Cortex of kidney (tissue), 1 donor: ENCODE data around the gene AKAP3.

Experiments used
- DNase-seq: peaks from one replicate; lab custom pipeline; 2025; lab: John Stamatoyannopoulos, UW

The AKAP3 gene

GRCh38 chr12:4648501-4649357 is at the start of gene AKAP3, which contains the start of gene NDUFA9:
AKAP3 (minus strand) TSS chr12:4649051; CDS start chr12:4638196, 10,855 bp downstream.
NDUFA9 (plus strand) TSS chr12:4649114; CDS start chr12:4649127, 13 bp downstream.
- DNase-seq, result no peak

GRCh38 chr12:4690760-4691159 is 41.9 kb upstream of the AKAP3 start:
- DNase-seq, result no peak

GRCh38 chr12:4685317-4685716 is 36.5 kb upstream of the AKAP3 start:
- DNase-seq, result no peak

GRCh38 chr12:4681732-4682131 is 32.9 kb upstream of the AKAP3 start:
- no peak for DNase-seq

- DNase-seq, result no peak
Observed at GRCh38 chr12:4679711-4680110, 30.9 kb upstream of the AKAP3 start.

- DNase-seq, result no peak
Observed at GRCh38 chr12:4665236-4665635, 16.4 kb upstream of the AKAP3 start.

DNA sequence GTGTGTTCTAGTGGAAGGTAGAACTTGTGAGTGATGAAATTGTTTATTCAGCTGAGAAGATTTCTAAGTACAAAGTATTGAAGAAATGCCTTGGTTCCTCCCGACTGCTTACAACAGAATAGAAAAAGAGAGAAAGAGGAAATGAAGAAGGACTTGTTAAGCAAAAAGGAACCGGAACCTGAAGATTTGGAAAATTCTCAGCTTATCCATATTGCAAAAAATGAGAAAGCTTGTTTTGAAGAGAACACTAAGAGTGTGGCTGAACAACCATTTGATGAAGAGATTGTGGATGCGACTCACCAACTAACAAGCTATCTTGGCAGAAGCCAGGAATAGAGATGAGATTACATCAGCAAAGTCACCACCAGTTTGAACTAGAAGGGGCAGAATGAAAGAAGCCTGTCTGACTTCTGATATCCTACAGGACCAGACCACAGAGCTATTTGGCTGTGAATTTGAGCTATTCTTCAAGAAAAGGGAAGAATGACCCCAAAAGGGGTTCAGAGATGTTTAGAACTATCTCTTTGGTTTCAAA is 15.2 kb upstream of the AKAP3 start:
- DNase-seq, result no peak

DNA sequence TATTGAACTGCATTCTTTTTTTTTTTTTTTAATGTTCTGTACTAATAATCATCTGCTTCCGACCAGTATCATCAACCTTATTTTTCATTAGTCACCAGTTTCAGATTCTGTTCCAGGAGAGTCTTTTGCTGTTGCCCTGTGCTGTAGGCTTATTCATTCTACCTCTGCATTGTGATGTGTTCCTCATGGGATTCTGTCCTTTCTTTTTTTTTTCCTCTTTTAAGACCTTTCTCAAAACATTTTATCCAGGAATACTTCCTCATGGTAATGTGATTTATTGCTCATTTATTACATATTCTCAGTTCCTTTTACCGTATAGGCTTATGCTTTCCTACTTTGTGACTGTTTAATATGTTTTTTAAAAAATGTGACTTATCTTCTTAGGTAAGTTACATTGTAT is 4.8 kb upstream of the AKAP3 start:
- no peak for DNase-seq

GRCh38 chr12:4653257-4653656 is 4.4 kb upstream of the AKAP3 start:
- no peak for DNase-seq

- DNase-seq, result no peak
Observed at GRCh38 chr12:4649358-4649661, 459 bp upstream of the AKAP3 start.

GRCh38 chr12:4648104-4648500 is 749 bp downstream of the AKAP3 start:
- DNase-seq, result no peak

DNA sequence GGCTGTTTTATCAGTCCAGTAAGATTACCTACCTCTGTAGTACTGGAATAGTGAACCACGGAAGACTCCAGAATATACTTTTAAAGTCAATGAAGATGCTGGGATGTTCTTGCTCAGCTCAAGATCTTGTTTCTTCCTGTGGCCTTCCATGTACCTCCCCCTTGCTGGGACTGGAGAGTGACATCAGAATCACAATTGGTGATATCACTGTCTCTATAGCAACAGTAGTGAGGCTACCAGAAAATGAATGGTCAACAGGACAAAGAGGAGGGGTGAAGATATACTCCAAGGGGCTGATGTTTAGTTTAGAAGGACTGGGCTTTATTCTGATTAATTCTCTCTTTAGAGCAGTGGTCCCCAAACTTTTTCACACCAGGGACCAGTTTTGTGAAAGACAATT is 3.8 kb downstream of the AKAP3 start:
- no peak for DNase-seq

DNA sequence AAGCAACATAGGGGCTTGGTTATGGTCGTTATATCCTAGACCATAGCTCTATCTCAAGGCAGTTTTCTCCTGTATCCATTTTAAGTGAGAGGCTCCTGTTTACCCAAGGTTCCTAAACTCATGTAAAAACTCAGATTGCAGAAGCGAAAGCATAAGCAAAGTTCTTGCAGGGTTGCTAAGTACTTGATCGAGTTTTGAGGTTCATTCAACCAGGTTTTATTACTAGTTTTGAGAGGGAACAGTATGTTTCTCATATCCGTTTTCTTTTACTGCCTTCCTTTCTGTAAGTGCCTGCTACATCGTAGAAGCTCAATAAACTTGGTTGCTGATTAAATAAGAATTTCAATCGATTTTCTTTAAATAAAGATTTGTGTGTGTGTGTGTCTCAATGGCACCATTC is 5.1 kb downstream of the AKAP3 start:
- no peak for DNase-seq

GRCh38 chr12:4630262-4630661 is 18.6 kb downstream of the AKAP3 start:
- no peak for DNase-seq

DNA sequence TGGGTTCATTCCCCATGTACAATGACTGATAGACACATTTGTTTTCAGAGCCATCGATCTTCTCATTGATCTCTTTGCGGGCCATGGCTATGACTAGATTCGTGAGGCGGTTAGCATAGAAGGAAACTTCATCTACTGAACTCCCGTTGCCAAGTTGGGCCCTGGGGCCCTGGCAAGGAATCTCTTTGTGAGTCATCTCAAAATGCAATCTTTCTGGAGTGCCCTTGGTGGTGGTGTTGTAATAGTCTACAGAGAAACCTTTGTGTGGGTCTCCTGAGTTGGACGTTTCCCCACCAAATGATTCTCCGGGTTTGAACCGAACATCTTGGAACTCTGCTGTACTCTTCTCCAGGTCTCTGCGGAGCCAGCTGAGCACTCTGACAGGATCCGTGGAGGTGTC is 20.4 kb downstream of the AKAP3 start:
- no peak for DNase-seq

DNA sequence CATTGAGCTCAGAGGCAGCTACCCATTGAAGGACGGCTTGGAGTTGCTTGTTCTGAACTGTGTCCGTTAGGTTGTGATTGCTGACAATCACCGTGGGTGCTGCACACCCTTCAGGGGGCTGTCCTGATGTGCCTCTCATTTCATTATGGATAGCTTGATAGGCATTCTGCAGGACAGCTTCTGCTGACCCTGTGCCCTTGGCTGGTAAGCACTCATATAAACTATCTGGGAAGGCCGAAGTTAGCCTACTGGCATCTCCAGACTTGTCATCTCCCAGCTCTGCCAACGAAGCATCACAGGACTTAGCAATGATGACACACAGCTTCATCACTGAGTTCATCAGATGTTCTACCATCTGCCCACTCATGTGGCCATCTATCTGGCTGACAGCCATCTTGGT is 22.3 kb downstream of the AKAP3 start:
- no peak for DNase-seq

- no peak for DNase-seq
Observed at GRCh38 chr12:4621511-4621910, 27.3 kb downstream of the AKAP3 start.

GRCh38 chr12:4615667-4616066 is 33.2 kb downstream of the AKAP3 start:
- DNase-seq, result no peak

DNA sequence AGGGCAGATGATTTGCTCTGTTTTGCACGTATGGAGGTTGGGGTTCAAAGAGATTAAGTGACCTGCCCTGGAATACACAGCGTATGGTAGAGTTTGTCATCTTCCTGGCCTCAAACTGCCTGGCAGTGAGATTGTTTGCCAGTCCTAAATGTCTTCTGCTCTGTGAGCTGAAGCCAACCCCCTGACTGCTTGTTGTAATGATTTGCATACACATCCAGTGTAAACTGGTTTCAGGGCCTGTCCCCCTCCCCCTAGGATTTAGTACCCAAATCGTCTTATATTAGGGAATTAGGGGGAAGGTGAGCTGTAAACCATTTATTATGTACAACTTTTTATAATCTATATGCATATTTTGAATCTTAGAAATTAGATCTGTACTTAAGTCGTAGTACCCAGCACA is 38.4 kb downstream of the AKAP3 start:
- DNase-seq, result no peak

DNA sequence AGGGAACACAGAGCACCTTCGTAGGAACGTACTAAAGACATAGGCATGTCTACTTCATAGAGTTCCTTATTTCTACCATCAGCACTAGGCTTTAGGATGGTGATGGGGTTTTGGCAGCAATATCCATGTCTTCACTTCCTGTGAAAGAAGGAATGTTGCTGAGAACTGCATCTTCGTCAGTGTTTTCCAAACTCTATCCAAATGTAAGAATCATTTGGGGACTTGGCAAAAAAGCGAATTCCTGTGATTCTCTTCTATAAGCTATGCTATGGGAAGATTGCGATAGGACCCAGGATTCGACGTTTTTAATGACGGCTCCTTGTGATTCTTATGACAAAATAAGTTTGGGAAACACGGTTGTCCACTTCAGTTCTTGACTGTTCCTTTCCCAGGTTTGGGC is 39.8 kb downstream of the AKAP3 start:
- DNase-seq, result no peak

DNA sequence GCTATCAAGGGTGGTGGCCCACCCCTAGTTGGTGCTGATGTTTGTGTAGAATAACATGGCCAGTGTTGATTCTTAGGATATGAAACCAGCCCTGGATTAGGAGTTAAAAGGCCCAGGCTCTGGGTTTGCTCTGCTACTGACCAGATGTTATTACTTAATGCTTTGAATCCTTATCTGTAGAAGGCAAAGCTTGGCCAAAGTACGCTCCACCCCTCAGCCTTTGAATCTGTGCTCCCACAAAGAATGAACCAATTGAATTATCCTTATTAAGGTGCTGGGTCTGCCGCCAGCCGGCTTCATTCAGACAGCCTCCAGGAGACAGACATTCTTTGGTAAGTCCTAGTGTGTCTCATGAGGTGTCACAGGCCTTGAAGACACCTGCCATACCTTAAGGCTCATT is 41.8 kb downstream of the AKAP3 start:
- no peak for DNase-seq

- DNase-seq, result no peak
Observed at GRCh38 chr12:4604684-4605193, 44.1 kb downstream of the AKAP3 start.

DNA sequence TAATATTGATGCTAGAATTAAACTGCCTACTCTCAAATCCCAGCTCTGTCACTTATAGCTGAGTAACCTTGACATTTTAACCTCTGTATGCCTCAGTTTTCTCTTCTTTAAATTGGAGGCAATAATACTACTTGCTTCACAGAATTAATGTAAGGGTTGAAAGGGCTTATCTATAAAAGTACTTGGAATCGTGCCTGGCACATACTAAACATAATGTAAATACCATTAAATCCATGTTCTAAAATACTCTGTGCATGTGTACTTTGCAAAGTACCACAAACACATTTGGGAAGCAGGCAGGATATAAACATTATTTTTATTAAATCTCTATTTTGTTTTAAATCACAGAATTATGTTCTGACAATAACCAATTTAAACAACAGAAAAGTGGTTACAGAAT is 44.9 kb downstream of the AKAP3 start:
- no peak for DNase-seq

- DNase-seq, result no peak
Observed at GRCh38 chr12:4603421-4603820, 45.4 kb downstream of the AKAP3 start.
